BE2C (cell line): ENCODE measurements around the gene LAMC1.

Source experiments
- DNase-seq: peaks from one replicate; pipeline ENCODE4 v3.0.0-alpha.2; 2020
- H3K27me3 ChIP-seq: fragments of 250-450 bp; sonication (Bioruptor Pico); 2 replicates; pipeline ENCODE4 v1.5.1; 2020; ENCODE audit warnings: mild to moderate bottlenecking
- H3K36me3 ChIP-seq: fragments of 250-450 bp; sonication (Bioruptor Pico); 2 replicates; pipeline ENCODE4 v1.5.1; 2020; ENCODE audit warnings: mild to moderate bottlenecking
- H3K4me1 ChIP-seq: fragments of 250-450 bp; sonication (Bioruptor Pico); 2 replicates; pipeline ENCODE4 v1.5.1; 2020
- H3K4me3 ChIP-seq: 2 replicates; pipeline ENCODE4 v1.5.1; 2011; ENCODE audit warnings: low read depth, low read length
- H3K9me3 ChIP-seq: fragments of 250-450 bp; sonication (Bioruptor Pico); 2 replicates; pipeline ENCODE4 v1.5.1; 2020
- TF ChIP-seq, protein P1 (sequence below): IDR thresholded peaks from 2 replicates; pipeline ENCODE4 v1.5.1; 2012; ENCODE audit warnings: mild to moderate bottlenecking, low read depth, low read length

The LAMC1 gene

GRCh38 chr1:183125279-183125999 is 102.2 kb downstream of the LAMC1 start:
- TF ChIP-seq, protein P1, sequence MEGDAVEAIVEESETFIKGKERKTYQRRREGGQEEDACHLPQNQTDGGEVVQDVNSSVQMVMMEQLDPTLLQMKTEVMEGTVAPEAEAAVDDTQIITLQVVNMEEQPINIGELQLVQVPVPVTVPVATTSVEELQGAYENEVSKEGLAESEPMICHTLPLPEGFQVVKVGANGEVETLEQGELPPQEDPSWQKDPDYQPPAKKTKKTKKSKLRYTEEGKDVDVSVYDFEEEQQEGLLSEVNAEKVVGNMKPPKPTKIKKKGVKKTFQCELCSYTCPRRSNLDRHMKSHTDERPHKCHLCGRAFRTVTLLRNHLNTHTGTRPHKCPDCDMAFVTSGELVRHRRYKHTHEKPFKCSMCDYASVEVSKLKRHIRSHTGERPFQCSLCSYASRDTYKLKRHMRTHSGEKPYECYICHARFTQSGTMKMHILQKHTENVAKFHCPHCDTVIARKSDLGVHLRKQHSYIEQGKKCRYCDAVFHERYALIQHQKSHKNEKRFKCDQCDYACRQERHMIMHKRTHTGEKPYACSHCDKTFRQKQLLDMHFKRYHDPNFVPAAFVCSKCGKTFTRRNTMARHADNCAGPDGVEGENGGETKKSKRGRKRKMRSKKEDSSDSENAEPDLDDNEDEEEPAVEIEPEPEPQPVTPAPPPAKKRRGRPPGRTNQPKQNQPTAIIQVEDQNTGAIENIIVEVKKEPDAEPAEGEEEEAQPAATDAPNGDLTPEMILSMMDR: no peak
- no peaks in the 10 kb centered on the region for H3K27me3 ChIP-seq
- H3K4me3 ChIP-seq: no peak overlapping the region
- no peaks in the 10 kb centered on the region for H3K4me1 ChIP-seq
- H3K36me3 ChIP-seq: peaks cover 66% of the 10 kb centered on the region
- H3K9me3 ChIP-seq: no peaks in the 10 kb centered on the region
- DNase-seq: no peak

- H3K36me3 ChIP-seq: peaks cover 69% of the 10 kb centered on the region
- no peaks in the 10 kb centered on the region for H3K27me3 ChIP-seq
- no peak for DNase-seq
- H3K4me3 ChIP-seq: no peak overlapping the region
- no peaks in the 10 kb centered on the region for H3K9me3 ChIP-seq
- TF ChIP-seq, protein P1: no peak
- H3K4me1 ChIP-seq: no peaks in the 10 kb centered on the region
Measured at GRCh38 chr1:183126000-183126366, 102.8 kb downstream of the LAMC1 start.

DNA sequence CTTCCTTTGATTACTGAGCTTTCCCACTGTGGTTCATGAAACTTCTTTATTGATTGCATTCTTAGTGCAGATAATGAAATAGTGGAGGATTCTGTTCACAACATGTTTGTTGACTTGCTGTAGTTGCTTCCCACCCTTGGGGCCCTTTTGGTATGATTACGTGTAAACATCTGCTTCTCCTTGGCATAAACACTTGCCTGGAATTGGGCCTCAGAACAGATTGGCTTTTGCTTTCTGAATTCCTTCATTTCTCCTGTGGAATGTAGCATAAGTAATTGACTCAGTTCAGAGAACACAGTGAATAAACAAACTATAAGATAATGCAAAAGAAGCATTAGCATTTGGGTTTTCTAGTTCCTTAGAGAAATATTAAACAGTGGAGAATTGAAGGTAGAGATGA is 103.3 kb downstream of the LAMC1 start:
- Histone ChIP-seq H3K36me3 (peaks cover 69% of the 10 kb centered on the region), H3K9me3 (no peaks in the 10 kb centered on the region), H3K27me3 (no peaks in the 10 kb centered on the region), H3K4me1 (no peaks in the 10 kb centered on the region), H3K4me3 (no peak overlapping the region)
- DNase-seq: no peak
- TF ChIP-seq, protein P1: no peak

DNA sequence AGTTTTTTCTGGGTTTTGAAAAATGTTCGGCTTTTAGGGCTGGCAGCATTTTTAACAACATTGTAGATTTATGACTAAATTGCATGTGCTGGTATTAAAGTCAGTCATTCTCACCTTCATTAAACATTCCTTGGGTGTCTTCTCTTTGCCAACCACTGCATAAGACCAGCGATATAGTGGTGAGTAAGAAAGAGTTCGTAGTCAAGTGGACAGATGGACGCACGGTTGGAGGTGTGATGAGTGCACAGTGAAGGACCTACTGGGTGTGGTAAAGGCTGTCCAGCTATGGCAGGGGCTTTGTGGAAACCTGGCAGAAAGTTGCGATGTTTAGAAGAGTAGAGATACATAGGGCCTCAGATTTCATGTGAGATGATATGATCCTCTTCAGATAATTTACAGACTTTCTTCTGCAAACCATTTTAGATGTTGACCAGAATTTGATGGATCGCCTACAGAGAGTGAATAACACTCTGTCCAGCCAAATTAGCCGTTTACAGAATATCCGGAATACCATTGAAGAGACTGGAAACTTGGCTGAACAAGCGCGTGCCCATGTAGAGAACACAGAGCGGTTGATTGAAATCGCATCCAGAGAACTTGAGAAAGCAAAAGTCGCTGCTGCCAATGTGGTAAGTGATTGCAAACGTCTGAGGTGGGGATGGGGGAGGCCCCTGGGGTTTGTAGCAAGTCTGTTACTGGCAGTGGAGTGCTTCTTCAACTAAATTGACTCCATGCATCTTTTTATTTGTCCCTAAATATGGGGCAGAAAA is 106.9 kb downstream of the LAMC1 start:
- no peaks in the 10 kb centered on the region for H3K4me1 ChIP-seq
- no peak for DNase-seq
- peaks cover 73% of the 10 kb centered on the region for H3K36me3 ChIP-seq
- no peaks in the 10 kb centered on the region for H3K27me3 ChIP-seq
- no peaks in the 10 kb centered on the region for H3K9me3 ChIP-seq
- TF ChIP-seq, protein P1: no peak
- no peak overlapping the region for H3K4me3 ChIP-seq

DNA sequence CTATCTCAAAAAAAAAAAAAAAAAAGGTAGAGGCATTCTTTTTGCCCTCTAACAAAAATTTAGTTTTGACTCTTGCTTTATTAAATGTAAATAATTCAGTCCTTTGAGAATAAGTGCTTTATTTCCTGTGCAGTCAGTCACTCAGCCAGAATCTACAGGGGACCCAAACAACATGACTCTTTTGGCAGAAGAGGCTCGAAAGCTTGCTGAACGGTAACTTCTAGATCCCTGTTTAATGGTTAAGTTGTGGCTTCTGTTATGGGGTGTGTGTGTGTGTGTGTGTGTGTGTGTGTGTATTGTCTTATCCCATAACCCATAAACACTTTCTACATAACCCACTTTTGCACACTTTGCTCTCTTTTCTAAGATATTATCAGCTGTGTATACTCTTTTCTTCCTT is 107.9 kb downstream of the LAMC1 start:
- H3K36me3 ChIP-seq: peaks cover 71% of the 10 kb centered on the region
- no peaks in the 10 kb centered on the region for H3K4me1 ChIP-seq
- no peak for DNase-seq
- no peaks in the 10 kb centered on the region for H3K9me3 ChIP-seq
- TF ChIP-seq, protein P1: no peak
- no peaks in the 10 kb centered on the region for H3K27me3 ChIP-seq
- no peak overlapping the region for H3K4me3 ChIP-seq

DNA sequence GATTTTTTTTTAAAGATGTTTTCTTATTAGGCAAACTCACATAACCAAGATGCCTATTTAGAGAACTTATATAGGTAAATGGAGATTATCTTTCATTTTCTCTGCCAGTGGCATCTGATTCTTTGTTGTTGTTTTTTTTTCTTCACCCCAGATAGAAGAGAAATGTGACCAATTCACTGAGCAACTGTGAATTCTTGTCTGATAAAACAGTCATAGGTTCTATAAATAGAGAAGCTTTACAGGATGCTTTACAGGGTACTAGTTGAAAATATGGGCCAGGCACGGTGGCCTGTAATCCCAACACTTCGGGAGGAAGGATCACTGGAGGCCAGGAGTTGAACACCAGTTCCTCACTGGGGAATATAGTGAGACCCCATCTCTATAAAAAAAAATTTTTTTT is 112.1 kb downstream of the LAMC1 start:
- TF ChIP-seq, protein P1: no peak
- no peaks in the 10 kb centered on the region for H3K27me3 ChIP-seq
- H3K4me1 ChIP-seq: no peaks in the 10 kb centered on the region
- no peak overlapping the region for H3K4me3 ChIP-seq
- H3K36me3 ChIP-seq: peaks cover 58% of the 10 kb centered on the region
- no peaks in the 10 kb centered on the region for H3K9me3 ChIP-seq
- DNase-seq: no peak
